Fibroblast of the aortic adventitia (primary cell): ENCODE measurements around the gene FILIP1. TPM values are rescaled to one million over a fixed set of nuclear protein-coding genes. Genes with fewer than 3 reads are reported as not detected.

ENCODE experiments used
- DNase-seq: peaks from one replicate; pipeline ENCODE4 v3.0.0-alpha.2; 2010; ENCODE audit warnings: low read depth
- H3K4me3 ChIP-seq: 2 replicates; pipeline ENCODE4 v1.5.1; 2011; ENCODE audit warnings: low read depth, mild to moderate bottlenecking, control low read depth, low read length, moderate library complexity
- CTCF ChIP-seq: IDR thresholded peaks from 2 replicates; pipeline ENCODE4 v1.5.1; 2011; ENCODE audit warnings: mild to moderate bottlenecking, low read length, control low read depth, inconsistent platforms; ENCODE audit not compliant: insufficient read depth
- total RNA-seq: library from RNA; depleted of rRNA; stranded (reverse); fragments of >200 nt; gene quantifications from 2 replicates; pipeline ENCODE4 v1.2.3, GENCODE V29; 2012; ENCODE audit warnings: low replicate concordance

Gene FILIP1
- total RNA-seq, 1 donor, result 0.45 TPM

GRCh38 chr6:75327807-75328206, 165.8 kb downstream of the FILIP1 start:
- DNase-seq, result no peak
- no peak for TF ChIP-seq CTCF
- H3K4me3 ChIP-seq, result no peak overlapping the region

GRCh38 chr6:75326557-75327258, 166.9 kb downstream of the FILIP1 start:
- no peak for TF ChIP-seq CTCF
- DNase-seq, result peak; percentile 8
- H3K4me3 ChIP-seq, result no peak overlapping the region

GRCh38 chr6:75318900-75319299, 174.7 kb downstream of the FILIP1 start:
- H3K4me3 ChIP-seq, result no peak overlapping the region
- DNase-seq, result no peak
- TF ChIP-seq CTCF, result no peak

GRCh38 chr6:75317503-75318206, 175.9 kb downstream of the FILIP1 start:
- TF ChIP-seq CTCF, result no peak
- peak; percentile 79 for DNase-seq
- no peak overlapping the region for H3K4me3 ChIP-seq

GRCh38 chr6:75315978-75316377, 177.6 kb downstream of the FILIP1 start:
- DNase-seq, result no peak
- TF ChIP-seq CTCF, result no peak

GRCh38 chr6:75308250-75308988, 185.2 kb downstream of the FILIP1 start:
- DNase-seq, result no peak
- no peak overlapping the region for H3K4me3 ChIP-seq
- no peak for TF ChIP-seq CTCF

More at GRCh38 chr6:75315978-75316377, 177.6 kb downstream of the FILIP1 start:
- no peak overlapping the region for H3K4me3 ChIP-seq
